GM10266 (cell line): ENCODE data around the gene FCER1G.

ENCODE experiments used
- DNase-seq: peaks from one replicate; pipeline ENCODE4 v3.0.0; 2012; ENCODE audit errors: extremely low spot score
- TF ChIP-seq, protein P1 (sequence below): IDR thresholded peaks from 2 replicates; pipeline ENCODE4 v1.5.1; 2012; ENCODE audit warnings: mild to moderate bottlenecking, low read depth; ENCODE audit not compliant: control insufficient read depth, insufficient read depth; ENCODE audit errors: missing control alignments

The FCER1G gene

DNA sequence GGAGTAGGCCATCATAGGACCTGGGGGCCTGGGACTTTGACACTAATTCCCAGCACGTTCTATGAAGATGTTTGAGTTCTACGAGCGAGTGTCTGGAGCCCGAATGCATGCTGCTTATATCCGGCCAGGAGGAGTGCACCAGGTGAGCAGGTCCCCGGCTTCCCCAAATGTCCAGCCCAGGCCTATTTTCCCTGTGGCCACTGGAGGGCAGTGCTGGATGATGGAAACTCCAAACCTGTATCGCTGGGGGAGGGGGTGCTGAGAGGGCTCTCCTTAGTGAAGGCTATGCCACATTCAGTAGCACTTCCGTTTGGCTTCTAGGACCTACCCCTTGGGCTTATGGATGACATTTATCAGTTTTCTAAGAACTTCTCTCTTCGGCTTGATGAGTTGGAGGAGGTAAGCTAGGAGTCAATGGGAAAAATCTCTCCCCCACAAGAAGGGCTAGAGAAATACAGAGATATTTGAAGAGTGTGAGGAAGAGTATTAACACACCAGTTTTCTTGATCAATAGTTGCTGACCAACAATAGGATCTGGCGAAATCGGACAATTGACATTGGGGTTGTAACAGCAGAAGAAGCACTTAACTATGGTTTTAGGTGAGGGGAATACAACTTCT, 5.2 kb upstream of the FCER1G start:
- DNase-seq, result peak; percentile 69
- TF ChIP-seq, protein P1, sequence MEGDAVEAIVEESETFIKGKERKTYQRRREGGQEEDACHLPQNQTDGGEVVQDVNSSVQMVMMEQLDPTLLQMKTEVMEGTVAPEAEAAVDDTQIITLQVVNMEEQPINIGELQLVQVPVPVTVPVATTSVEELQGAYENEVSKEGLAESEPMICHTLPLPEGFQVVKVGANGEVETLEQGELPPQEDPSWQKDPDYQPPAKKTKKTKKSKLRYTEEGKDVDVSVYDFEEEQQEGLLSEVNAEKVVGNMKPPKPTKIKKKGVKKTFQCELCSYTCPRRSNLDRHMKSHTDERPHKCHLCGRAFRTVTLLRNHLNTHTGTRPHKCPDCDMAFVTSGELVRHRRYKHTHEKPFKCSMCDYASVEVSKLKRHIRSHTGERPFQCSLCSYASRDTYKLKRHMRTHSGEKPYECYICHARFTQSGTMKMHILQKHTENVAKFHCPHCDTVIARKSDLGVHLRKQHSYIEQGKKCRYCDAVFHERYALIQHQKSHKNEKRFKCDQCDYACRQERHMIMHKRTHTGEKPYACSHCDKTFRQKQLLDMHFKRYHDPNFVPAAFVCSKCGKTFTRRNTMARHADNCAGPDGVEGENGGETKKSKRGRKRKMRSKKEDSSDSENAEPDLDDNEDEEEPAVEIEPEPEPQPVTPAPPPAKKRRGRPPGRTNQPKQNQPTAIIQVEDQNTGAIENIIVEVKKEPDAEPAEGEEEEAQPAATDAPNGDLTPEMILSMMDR, result peak; percentile 82

DNA sequence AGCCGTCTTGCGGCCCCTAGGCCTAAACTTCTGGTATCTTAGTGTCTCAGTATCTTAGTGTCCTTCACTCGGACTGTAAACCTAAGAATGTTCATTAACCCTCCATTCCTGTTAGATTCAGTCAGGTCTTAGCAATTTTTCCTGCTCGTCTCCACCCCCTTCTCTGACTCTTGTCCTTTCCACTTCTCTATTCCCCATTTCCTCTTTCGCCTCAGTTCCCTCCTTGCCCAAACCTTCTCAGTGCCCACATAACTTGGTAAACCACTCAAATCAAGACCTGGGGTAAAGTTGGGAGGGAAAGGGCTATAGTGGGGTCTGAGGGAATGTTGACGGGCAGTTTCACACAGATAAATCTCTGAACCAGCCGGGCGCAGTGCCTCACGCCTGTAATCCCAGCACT, 726 bp upstream of the FCER1G start:
- TF ChIP-seq, protein P1, result no peak
- DNase-seq, result no peak

DNA sequence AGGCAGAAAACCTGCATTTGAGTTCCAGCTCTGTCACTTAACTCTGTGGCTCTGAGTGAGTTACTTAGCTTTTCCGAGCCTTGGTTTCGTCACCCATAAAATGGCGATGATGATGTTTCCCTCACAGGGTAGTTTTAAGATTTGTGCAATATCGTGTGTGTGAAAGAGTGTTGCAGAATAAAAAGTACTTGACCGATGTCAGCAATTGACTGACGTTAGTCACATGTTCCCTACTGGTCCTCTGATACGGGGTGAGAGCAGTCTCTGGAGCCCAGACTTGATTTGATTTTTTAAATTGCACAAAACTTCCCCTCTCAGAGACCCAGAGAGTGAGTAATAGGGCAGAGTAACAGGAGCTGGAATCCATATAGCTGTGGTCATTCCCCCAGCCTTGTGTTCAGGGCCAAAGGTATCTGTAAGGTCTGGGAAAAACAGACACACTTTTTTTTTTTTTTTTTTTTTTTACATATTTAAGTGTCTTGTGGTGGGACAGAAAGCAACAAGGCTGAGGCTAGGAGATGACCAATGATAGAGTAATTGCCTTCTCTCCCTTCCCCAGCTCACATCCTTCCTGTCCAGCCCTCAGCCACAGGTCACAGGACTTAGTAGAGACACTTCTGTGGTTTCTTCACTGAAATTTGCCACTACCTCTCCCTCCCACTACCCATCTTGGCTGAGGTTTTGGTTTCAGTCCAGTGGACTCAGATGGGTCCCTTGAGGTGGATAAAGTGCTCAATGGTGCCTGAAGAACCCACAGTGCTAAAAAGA, 2.0 kb downstream of the FCER1G start:
- TF ChIP-seq, protein P1, result no peak
- DNase-seq, result peak; percentile 45

DNA sequence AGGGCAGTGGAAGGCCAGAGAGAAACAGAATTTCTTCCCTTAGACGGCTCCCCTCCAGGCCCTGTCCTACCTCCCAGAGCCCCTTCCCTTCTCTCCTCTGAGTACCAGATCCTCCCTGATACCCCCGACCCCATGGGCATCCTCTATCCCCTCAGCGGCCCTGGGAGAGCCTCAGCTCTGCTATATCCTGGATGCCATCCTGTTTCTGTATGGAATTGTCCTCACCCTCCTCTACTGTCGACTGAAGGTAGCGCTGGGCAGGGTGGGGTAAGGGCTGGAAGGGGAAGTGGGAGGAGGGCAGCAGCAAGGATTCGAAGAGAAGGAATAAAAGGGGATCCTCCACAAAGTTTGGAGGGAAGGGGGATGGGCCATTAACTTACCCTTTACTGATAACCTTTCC, 2.7 kb downstream of the FCER1G start:
- no peak for DNase-seq
- TF ChIP-seq, protein P1, result no peak

DNA sequence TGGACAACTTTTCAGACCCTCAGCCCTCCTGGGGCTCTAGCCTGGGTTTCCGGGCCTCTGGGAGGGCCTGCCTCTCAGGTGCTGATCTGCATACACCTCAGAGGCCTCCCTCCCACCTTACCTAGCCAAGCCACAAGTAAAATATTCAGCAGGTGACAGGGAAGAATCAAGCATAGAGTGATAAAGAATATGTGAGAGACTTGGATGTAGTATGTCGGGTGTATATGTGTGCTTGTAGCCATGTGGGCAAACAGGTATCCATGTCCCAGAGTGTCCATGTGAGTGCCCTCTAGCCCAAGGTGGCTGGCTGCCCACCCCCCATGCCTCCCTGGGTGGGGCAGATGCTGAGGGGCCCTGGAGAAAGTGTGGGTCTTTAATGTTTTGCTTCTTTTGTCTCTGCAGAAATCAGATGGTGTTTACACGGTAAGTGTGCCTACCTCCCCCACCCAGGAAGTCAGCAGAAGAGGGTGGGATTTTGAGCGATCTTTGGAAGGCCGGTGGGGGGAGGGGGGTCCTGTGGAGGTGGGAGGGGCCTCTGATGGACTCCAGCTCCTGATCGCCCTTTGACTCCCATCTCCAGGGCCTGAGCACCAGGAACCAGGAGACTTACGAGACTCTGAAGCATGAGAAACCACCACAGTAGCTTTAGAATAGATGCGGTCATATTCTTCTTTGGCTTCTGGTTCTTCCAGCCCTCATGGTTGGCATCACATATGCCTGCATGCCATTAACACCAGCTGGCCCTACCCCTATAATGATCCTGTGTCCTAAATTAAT, 3.4 kb downstream of the FCER1G start:
- no peak for DNase-seq
- TF ChIP-seq, protein P1, result no peak

DNA sequence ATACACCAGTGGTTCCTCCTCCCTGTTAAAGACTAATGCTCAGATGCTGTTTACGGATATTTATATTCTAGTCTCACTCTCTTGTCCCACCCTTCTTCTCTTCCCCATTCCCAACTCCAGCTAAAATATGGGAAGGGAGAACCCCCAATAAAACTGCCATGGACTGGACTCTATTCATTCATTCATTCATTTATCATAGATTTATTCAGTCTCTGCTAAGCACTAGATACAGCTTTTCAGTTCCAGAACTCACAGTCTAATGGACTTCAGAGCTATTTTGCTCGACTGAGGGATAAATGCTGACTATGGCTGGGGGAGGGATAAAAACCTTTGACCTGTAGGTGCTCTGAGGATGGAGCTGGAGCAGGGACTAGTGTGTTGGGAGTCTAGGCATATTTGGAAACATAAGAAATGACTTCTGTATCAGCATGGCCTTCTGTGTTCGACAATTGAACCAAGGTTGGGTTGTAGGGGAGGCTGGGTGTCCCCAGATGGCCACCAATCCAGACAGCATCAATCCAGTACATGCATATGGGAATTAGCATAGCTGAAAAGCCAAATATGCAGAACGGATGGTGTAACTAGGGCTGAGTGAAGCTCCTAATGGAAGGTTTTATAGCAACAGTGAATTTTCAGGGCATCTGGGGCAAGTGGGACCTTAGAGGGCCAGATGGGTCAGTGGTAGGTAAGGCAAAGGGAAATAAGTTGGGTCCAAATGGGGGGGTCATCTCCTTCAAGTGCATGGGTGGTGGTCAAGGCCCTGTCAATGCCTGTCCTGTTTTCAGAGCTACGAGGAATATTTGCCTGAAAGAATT, 4.2 kb downstream of the FCER1G start:
- TF ChIP-seq, protein P1, result no peak
- DNase-seq, result no peak
